NCI-H146 treated with DMSO at 0.1 percent for 48 hours (cell line): ENCODE data around the gene GABARAPL2.

ENCODE experiments used
- DNase-seq: peaks from one replicate; lab custom pipeline; 2025; ENCODE audit not compliant: unreplicated experiment; lab: John Stamatoyannopoulos, UW

GABARAPL2 gene

DNA sequence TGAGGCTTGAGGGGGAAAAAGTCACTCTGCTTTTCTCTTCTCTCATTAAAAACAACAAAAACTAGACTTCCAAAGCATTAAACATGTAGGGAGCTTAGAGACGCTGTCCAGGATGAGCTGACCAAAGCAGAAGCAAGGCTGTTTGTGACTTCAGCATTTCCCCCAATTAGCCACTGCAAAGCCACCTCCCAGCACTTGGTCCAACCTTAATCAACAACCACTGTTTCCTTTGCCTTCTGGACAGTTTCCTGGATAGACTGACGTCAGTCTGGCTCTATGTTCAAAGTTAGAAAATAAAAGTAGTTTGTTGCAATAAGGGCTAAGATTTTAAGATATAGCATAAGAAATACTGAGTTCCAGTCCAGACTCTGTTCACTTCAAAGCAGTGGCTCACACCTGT is 13.2 kb upstream of the GABARAPL2 start:
- no peak for DNase-seq

GRCh38 chr16:75555213-75555706 is 10.9 kb upstream of the GABARAPL2 start:
- DNase-seq, result peak; percentile 29

- peak; percentile 66 for DNase-seq
Measured at GRCh38 chr16:75555707-75556430, 10.3 kb upstream of the GABARAPL2 start, which contains the start of gene TMEM231. TMEM231 (minus strand) TSS chr16:75556252; CDS start chr16:75556209, 43 bp downstream.

DNA sequence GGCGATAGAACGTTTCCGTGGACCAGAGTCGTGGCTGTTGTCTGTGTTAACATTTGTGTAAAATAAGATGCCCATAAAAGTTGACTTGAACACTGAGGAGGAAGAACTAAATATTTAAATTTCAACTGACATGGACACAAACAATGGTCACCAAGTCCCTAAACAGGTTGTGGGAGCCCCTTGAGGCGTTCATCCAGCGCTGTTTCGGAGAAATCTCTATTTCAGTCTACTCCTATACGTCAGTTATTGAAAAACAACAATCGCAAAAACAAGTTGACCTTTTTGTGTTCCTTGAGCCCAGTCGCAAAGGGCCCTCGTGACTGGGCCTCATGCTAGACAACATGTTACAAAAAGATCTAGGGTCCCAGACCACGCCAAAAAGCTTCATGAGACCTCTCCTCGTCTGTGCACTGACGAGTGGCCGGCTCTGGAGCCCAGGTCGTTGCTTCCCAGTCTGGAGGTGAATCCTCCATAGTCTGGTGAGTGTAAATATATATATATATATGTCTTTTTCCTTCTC is 9.7 kb upstream of the GABARAPL2 start:
- no peak for DNase-seq

GRCh38 chr16:75558846-75559401 is 7.3 kb upstream of the GABARAPL2 start:
- DNase-seq, result no peak

- DNase-seq, result no peak
Measured at GRCh38 chr16:75559564-75560372, 6.4 kb upstream of the GABARAPL2 start.

DNA sequence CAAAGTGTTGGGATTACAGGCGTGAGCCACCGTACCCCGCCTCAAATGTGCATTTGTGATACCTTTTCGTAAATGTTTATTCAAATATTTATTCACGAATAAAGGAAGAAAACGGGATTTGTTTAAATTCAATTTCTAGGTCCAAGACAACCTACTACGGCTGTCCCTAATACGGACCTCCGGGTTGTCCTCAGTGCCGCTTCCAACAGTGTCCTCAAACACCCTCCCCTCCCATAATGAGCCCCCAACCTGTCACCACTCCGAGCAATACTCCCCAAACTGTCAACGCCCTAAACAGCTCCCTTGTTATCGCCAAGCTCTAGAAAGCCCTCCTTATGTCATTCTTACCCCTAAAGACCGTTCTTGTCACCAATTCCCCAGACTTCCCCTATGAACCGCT is 539 bp upstream of the GABARAPL2 start:
- no peak for DNase-seq

- no peak for DNase-seq
Measured at GRCh38 chr16:75566758-75567255, 628 bp downstream of the GABARAPL2 start.

DNA sequence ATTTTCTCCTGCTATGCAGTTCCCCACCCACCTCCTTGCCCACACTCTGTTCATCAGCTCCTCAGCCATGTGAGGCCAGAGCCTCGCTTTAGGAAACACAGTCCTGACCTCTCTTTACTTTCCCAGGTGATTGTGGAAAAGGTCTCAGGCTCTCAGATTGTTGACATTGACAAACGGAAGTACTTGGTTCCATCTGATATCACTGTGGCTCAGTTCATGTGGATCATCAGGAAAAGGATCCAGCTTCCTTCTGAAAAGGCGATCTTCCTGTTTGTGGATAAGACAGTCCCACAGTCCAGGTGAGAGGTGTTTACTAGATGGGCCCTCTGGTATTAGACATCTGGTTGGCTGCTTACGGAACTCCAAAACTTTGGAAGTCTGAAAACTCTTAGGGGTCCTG is 1.7 kb downstream of the GABARAPL2 start:
- no peak for DNase-seq

GRCh38 chr16:75570396-75571065 is 4.4 kb downstream of the GABARAPL2 start:
- no peak for DNase-seq

DNA sequence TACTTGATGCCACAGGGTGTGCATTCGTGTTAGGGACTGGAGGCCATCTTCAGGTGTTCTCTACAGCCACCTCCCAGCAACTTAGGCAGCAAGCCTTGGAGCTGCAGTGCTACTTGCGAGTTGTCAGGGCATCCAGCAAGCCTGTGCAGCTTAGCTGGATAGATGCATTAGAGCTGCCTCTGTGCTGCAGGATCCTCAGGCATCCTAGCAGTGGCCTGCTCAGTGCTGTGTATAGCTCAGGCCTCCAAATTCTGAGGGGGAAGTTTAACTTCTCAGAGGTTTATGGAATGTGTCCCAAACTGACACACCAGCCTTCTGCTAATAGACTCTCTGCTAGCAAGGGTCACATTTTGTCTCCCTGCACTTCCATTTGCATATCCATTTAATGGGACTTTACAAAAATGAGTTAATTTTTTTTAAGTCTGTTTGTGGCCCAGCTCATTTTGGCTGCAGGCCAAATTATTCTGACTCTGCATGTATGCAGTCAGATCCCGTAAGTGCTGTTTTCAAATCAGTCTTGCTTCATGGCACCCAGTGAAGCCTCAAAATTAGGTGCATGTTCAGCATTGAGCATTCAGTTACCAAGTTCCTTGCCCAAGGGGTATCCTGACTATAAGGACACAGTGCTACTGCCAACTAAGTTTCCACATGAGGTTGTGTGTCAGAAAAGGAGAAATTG is 6.8 kb downstream of the GABARAPL2 start:
- DNase-seq, result no peak

DNA sequence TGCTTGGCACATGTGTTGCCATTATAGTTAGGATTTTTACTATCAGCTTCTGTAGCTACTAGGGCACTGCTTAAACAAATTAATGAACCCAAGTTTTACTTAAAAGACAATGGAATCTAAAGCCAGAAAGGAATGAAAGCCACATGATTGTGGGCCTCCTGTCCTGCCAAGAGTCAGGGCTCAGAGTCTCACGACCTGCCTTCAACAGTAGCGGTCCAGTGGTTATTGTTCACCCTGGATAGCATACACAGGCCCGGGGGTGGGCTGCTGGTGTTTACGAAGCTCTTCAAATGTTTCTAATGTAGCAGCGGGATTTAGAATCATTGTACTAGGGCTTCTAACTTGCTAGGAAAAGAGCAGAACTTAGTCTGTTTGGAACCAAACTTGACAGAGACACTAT is 7.8 kb downstream of the GABARAPL2 start:
- DNase-seq, result no peak

- DNase-seq, result no peak
Measured at GRCh38 chr16:75575958-75576357, 9.8 kb downstream of the GABARAPL2 start.

DNA sequence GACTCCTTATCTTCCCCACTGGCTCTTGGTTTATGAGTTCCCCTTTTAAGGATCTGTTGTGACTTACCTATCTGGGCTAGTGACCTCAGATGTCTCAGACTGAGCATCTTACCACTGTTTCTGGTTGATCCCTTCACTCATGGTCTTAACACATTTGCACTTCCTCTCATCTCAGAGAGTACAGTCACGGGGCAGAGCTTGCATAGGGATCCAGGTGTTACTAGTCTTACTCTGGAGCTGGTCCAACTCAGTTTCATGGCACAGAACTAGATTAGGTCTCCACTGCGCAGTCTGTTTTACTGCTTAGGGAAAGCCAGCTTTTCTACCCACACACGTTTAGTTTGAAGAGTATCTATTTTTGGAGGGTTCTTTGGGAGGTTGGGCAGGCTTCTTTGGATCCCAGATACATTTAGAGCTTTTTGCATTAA is 10.2 kb downstream of the GABARAPL2 start:
- DNase-seq, result no peak

DNA sequence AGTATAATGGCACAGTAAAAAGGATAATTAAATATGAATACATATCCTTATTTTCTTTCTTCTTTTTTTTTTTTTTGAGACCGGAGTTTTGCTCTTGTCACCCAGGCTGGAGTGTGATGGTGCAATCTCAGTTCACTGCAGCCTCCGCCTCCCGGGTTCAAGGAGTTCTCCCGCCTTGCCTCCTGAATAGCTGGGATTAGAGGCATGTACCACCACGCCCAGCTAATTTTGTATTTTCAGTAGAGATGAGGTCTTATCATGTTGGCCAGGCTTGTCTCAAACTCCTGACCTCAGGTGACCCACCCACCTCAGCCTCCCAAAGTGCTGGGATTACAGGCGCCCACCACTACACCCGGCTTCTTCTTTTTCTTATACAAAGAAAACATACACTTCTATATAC is 12.0 kb downstream of the GABARAPL2 start:
- no peak for DNase-seq

- DNase-seq, result no peak
Measured at GRCh38 chr16:75578725-75579124, 12.5 kb downstream of the GABARAPL2 start.

- no peak for DNase-seq
Measured at GRCh38 chr16:75579281-75579834, 13.2 kb downstream of the GABARAPL2 start.

DNA sequence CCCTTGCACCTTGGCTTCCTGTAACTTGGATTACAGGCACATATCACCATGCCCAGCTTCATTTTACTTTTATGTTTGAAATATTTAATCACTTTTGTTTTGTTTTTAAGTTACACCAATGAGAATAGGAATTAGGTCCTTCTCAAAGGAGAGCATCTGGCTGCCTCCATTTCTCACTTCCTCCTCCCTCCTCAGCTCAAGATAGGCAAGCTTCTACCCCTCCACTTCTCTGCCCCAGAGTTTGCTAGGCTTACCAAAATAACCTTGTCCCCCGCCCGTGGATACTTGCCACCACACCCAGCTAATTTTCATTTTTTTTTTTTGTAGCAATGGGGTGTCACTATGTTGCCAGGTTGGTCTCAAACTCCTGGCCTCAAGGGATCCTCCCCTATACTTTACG is 17.9 kb downstream of the GABARAPL2 start:
- no peak for DNase-seq

- no peak for DNase-seq
Measured at GRCh38 chr16:75588716-75589115, 22.5 kb downstream of the GABARAPL2 start.

GRCh38 chr16:75589306-75589705 is 23.1 kb downstream of the GABARAPL2 start:
- DNase-seq, result no peak
